Fibroblast of mammary gland (primary cell): ENCODE data around the gene SULT4A1.
A peak's percentile ranks its signal among the peaks of the same experiment; 100 is the strongest.

Experiments
- DNase-seq: peaks from one replicate; pipeline ENCODE4 v3.0.0-alpha.2; 2010; ENCODE audit warnings: low read depth
- H3K4me3 ChIP-seq: 2 replicates; pipeline ENCODE4 v1.5.1; 2011; ENCODE audit warnings: low read depth, mild to moderate bottlenecking, low read length, moderate library complexity; ENCODE audit not compliant: control insufficient read depth
- TF ChIP-seq, protein P1 (sequence below): conservative IDR thresholded peaks from 2 replicates; pipeline ENCODE4 v1.5.1; 2011; ENCODE audit warnings: low read depth, low read length, inconsistent platforms; ENCODE audit not compliant: control insufficient read depth, insufficient read depth

Gene SULT4A1

GRCh38 chr22:43851979-43852307 lies 10.4 kb downstream of the SULT4A1 start:
- no peak for DNase-seq
- H3K4me3 ChIP-seq: no peak overlapping the region
- TF ChIP-seq, protein P1, sequence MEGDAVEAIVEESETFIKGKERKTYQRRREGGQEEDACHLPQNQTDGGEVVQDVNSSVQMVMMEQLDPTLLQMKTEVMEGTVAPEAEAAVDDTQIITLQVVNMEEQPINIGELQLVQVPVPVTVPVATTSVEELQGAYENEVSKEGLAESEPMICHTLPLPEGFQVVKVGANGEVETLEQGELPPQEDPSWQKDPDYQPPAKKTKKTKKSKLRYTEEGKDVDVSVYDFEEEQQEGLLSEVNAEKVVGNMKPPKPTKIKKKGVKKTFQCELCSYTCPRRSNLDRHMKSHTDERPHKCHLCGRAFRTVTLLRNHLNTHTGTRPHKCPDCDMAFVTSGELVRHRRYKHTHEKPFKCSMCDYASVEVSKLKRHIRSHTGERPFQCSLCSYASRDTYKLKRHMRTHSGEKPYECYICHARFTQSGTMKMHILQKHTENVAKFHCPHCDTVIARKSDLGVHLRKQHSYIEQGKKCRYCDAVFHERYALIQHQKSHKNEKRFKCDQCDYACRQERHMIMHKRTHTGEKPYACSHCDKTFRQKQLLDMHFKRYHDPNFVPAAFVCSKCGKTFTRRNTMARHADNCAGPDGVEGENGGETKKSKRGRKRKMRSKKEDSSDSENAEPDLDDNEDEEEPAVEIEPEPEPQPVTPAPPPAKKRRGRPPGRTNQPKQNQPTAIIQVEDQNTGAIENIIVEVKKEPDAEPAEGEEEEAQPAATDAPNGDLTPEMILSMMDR: no peak

DNA sequence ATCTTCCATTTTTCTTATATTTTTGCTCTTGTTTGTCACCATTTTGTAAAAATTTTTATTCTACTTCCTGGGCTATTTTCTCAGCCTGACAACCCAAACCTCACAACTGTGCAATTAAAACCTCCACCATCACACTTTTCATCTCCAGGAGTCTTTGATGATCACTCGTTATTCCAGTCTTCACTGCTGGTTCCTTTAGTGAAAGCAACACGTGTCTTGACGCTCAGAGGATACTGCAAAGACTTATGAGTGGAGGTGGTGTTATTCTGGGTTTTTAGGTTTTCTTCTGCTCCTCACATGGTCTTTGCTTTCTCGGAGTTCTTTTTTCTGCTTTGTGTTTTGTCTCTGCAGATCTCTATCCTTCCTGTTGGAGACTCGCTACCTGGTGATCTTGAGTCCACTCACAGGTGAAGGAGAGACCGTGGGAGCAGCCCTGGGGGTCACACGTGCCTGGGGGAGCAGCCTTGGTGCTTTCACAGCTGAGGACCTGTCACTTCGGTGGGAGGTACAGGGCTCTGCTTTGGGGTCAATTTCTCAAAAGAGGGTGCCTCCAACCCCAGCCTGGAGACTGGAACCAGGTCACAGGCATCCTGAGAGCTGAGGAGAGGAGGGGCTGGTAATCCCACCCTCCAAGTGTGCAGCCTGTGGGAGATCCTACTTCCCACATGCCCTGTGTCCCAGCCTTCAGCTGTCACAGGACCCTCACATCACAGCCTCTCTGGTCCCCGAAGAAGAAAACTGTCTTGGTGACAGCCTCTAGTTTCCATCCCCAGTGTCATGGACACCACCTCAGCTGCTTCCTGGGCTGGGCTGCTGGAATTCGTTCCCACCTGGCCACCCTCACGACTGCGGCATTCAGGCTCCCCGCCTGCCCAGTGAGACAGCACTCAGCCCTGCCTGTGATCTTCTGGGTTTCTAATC lies 11.0 kb downstream of the SULT4A1 start:
- H3K4me3 ChIP-seq: no peak overlapping the region
- no peak for DNase-seq
- TF ChIP-seq, protein P1: no peak

- TF ChIP-seq, protein P1: no peak
- H3K4me3 ChIP-seq: no peak overlapping the region
- no peak for DNase-seq
Observed at GRCh38 chr22:43850529-43850928, 11.8 kb downstream of the SULT4A1 start.

- TF ChIP-seq, protein P1: no peak
- H3K4me3 ChIP-seq: no peak overlapping the region
- DNase-seq: no peak
Observed at GRCh38 chr22:43849731-43850130, 12.6 kb downstream of the SULT4A1 start.

DNA sequence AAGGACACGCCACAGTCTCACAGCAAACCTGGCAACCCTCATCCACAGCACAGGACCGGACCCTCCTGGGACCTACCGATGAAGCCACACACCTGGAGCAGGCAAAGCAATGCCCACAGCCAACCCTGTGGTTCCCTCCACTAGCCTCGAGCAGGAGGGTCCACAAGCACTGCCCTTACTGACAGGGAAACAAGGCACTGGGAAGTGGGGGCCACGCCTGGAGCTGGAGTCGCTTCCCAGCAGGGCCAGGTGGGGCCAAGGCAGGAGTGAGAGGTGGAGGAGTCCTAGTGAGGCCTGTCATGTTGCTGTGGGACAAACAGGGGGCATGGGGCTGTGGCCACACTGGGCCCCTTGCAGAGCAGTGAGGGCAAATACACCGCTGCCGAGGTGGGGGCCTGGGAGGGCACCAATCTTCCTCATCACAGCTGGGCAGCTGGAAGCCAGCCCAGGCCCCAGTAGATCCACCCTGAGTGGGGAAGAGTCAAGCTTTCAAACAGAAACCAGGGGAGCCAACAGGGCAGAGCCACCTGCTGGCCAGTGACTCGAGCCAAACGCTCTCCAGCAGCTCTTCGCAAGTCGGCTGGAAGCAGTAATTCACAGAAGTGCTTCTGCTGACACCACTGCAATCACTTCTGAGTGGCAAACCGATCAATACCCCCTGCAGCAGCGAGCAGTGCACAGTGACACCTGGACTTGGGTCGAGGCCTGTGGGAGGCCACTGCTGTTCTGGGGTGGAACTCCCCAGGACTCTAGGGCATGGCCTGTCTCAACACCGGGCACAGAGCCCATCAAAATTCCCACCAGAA lies 13.7 kb downstream of the SULT4A1 start:
- DNase-seq: peak; percentile 22
- TF ChIP-seq, protein P1: peak; percentile 31
- H3K4me3 ChIP-seq: no peak overlapping the region

GRCh38 chr22:43847376-43848289 lies 14.7 kb downstream of the SULT4A1 start:
- DNase-seq: no peak
- TF ChIP-seq, protein P1: no peak
- H3K4me3 ChIP-seq: no peak overlapping the region
